T-helper 9 cell (primary cell): ENCODE data around the gene HOXB13.
"Not testable (repeated sequence)": the region's sequence is repeated elsewhere in the genome, so short reads cannot be mapped to it uniquely, and the experiment has no call there.

ENCODE experiments used
- DNase-seq: peaks from one replicate; pipeline ENCODE4 v3.0.0-alpha.2; 2020

The HOXB13 gene

GRCh38 chr17:48726114-48726915 lies 2.2 kb downstream of the HOXB13 start:
- no peak for DNase-seq

- no peak for DNase-seq
These were observed 3.1 kb downstream of the HOXB13 start for GRCh38 chr17:48725288-48726064.

GRCh38 chr17:48725004-48725287 lies 3.6 kb downstream of the HOXB13 start:
- DNase-seq = no peak

GRCh38 chr17:48724251-48725003 lies 4.1 kb downstream of the HOXB13 start:
- DNase-seq = peak; percentile 73

- DNase-seq = no peak
These were observed 4.9 kb downstream of the HOXB13 start for GRCh38 chr17:48723423-48724250.

- DNase-seq = no peak
These were observed 5.6 kb downstream of the HOXB13 start, which contains the start of gene PRAC2 for GRCh38 chr17:48722915-48723422. Gene PRAC2, plus strand, starts transcription at chr17:48723185. Its CDS starts 1,226 bp downstream, at chr17:48724411.

GRCh38 chr17:48722201-48722907 lies 6.2 kb downstream of the HOXB13 start, which contains the start of gene PRAC1:
Gene PRAC1, minus strand, starts transcription at chr17:48722518. Its CDS starts 126 bp downstream, at chr17:48722392.
- no peak for DNase-seq

- DNase-seq = no peak
These were observed 7.5 kb downstream of the HOXB13 start for GRCh38 chr17:48721009-48721402.

- DNase-seq = no peak
These were observed 8.1 kb downstream of the HOXB13 start for GRCh38 chr17:48720266-48721008.

GRCh38 chr17:48719642-48720265 lies 8.8 kb downstream of the HOXB13 start:
- no peak for DNase-seq

- DNase-seq = no peak
These were observed 9.5 kb downstream of the HOXB13 start for GRCh38 chr17:48718761-48719641.

- DNase-seq = no peak
These were observed 10.3 kb downstream of the HOXB13 start for GRCh38 chr17:48718227-48718760.

GRCh38 chr17:48717367-48718226 lies 11.0 kb downstream of the HOXB13 start:
- DNase-seq = no peak

GRCh38 chr17:48716549-48716948 lies 12.0 kb downstream of the HOXB13 start:
- not testable (repeated sequence) for DNase-seq

- no peak for DNase-seq
These were observed 12.8 kb downstream of the HOXB13 start for GRCh38 chr17:48715496-48716399.

- no peak for DNase-seq
These were observed 17.4 kb downstream of the HOXB13 start for GRCh38 chr17:48711128-48711527.
